Psoas muscle (tissue), 8 donors: ENCODE measurements around the gene DNAH6. TPM values are rescaled to one million over a fixed set of nuclear protein-coding genes. Genes with fewer than 3 reads are reported as not detected.
"Not testable (repeated sequence)": the region's sequence is repeated elsewhere in the genome, so short reads cannot be mapped to it uniquely, and the experiment has no call there.

ENCODE experiments used
- ATAC-seq, 4 donors: fragments of 200-7000 bp; cut with Tn5 transposase; one replicate each; pipeline ENCODE4 v1.9.1; 2020; ENCODE audit warnings: moderate library complexity in 3 of 4, mild to moderate bottlenecking in 2 of 4
- DNase-seq, 2 donors: peaks; one replicate each; pipeline ENCODE4 v3.0.0-alpha.2; 2020
- H3K27ac ChIP-seq: fragments of 200-600 bp; one replicate; pipeline ENCODE4 v1.8.0; 2022
- H3K27me3 ChIP-seq, 3 donors: fragments of 200-600 bp in 1 of 3; one replicate each; pipeline versions ENCODE4 v1.6.1 to v1.8.0; 2013 to 2022; ENCODE audit warnings: low read length in 2 of 3, mild to moderate bottlenecking in 2 of 3, moderate library complexity in 1 of 3; ENCODE audit not compliant: insufficient read depth in 3 of 3
- H3K36me3 ChIP-seq, 2 donors: fragments of 200-600 bp in 1 of 2; one replicate each; pipeline versions ENCODE4 v1.6.1 to v1.8.0; 2013 to 2022; ENCODE audit warnings: low read depth in 1 of 2, mild to moderate bottlenecking in 1 of 2, moderate library complexity in 1 of 2; ENCODE audit not compliant: insufficient read depth in 1 of 2
- H3K4me1 ChIP-seq: fragments of 200-600 bp; one replicate; pipeline ENCODE4 v1.8.0; 2022
- H3K4me3 ChIP-seq: fragments of 200-600 bp; one replicate; pipeline ENCODE4 v1.8.0; 2022; ENCODE audit warnings: mild to moderate bottlenecking
- H3K9me3 ChIP-seq: fragments of 200-600 bp; one replicate; pipeline ENCODE4 v1.8.0; 2022
- WGBS, 3 donors: extraction: QIAGEN DNeasy Blood & Tissue Kit; methylation state at CpG; one replicate each; pipeline versions ENCODE4 v1.1.6 to v1.1.7; 2013; 5-methylcytosine and 5-hydroxymethylcytosine counted together
- intact Hi-C, 2 donors: fragments of 100-400 bp; cut with DNase I; formaldehyde crosslinking; loops; one replicate each; pipeline versions ENCODE4 v1.11.0 to v1.14.2; 2022
- polyA plus RNA-seq, 3 donors: library from polyadenylated mRNA; stranded (reverse); fragments of 200-250 nt; gene quantifications; one replicate each; pipeline ENCODE4 v1.2.3, GENCODE V29; 2013
- total RNA-seq, 4 donors: library from RNA; stranded (reverse); fragmentation: NEBNext Ultra II Directional in 2 of 4; extraction: Animal tissue kit (Norgen Biotek cat#: 25700) in 2 of 4; gene quantifications; one replicate each; pipeline versions ENCODE4 v1.2.1 to v1.2.4, GENCODE V29; 2021 to 2023
- TF ChIP-seq, protein P1 (sequence below): fragments of 200-600 bp; IDR thresholded peaks from one replicate; pipeline ENCODE4 v1.8.0; 2022; ENCODE audit warnings: antibody characterized with exemption
- donor health status: healthy with polysubstance abuse.
- donor health status: DM: no; HTN: no; CAD: no; lungs with moderate emphysema.
- donor health status: Bipolar disorder and iron deficiency.
- donor health status: healthy.
- donor health status: DM: yes; HTN: yes; CAD: no.
- donor health status: DM: no; HTN: no; CAD: no.
- donor health status: DM: no; HTN: no; CAD: no.
- donor health status: DM: yes; HTN: yes; CAD: no.

Gene DNAH6
- total and polyA plus RNA-seq, 7 donors: 0.01 to 0.09 (median 0.07) TPM; not detected in 3

GRCh38 chr2:84546551-84546950 lies 30.3 kb downstream of the DNAH6 start:
- Histone ChIP-seq H3K36me3 (no peaks in the 10 kb centered on the region), H3K4me1 (no peaks in the 10 kb centered on the region), H3K9me3 (no peaks in the 10 kb centered on the region), H3K4me3 (no peak overlapping the region), H3K27me3 (no peaks in the 10 kb centered on the region), H3K27ac (no peak overlapping the region)
- WGBS, 3 donors: 79 to 87% (median 86%) methylated on average over 2 of the region's 2 CpGs
- TF ChIP-seq, protein P1, sequence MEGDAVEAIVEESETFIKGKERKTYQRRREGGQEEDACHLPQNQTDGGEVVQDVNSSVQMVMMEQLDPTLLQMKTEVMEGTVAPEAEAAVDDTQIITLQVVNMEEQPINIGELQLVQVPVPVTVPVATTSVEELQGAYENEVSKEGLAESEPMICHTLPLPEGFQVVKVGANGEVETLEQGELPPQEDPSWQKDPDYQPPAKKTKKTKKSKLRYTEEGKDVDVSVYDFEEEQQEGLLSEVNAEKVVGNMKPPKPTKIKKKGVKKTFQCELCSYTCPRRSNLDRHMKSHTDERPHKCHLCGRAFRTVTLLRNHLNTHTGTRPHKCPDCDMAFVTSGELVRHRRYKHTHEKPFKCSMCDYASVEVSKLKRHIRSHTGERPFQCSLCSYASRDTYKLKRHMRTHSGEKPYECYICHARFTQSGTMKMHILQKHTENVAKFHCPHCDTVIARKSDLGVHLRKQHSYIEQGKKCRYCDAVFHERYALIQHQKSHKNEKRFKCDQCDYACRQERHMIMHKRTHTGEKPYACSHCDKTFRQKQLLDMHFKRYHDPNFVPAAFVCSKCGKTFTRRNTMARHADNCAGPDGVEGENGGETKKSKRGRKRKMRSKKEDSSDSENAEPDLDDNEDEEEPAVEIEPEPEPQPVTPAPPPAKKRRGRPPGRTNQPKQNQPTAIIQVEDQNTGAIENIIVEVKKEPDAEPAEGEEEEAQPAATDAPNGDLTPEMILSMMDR: no peak
- ATAC-seq (no peak), DNase-seq (no peak)
- intact Hi-C loops: no loop called here

- ATAC-seq (no peak), DNase-seq (no peak)
- WGBS, 3 donors: 74 to 83% (median 77%) methylated on average over 1 of the region's 1 CpG
- H3K27me3 ChIP-seq: no peaks in the 10 kb centered on the region
- intact Hi-C loops: no loop called here
- no peak overlapping the region for H3K27ac ChIP-seq
- TF ChIP-seq, protein P1: no peak
- no peaks in the 10 kb centered on the region for H3K4me1 ChIP-seq
- no peaks in the 10 kb centered on the region for H3K36me3 ChIP-seq
- no peak overlapping the region for H3K4me3 ChIP-seq
- no peaks in the 10 kb centered on the region for H3K9me3 ChIP-seq
Measured at GRCh38 chr2:84548303-84548702, 32.0 kb downstream of the DNAH6 start.

GRCh38 chr2:84550916-84551315 lies 34.6 kb downstream of the DNAH6 start:
- intact Hi-C loops: no loop called here

DNA sequence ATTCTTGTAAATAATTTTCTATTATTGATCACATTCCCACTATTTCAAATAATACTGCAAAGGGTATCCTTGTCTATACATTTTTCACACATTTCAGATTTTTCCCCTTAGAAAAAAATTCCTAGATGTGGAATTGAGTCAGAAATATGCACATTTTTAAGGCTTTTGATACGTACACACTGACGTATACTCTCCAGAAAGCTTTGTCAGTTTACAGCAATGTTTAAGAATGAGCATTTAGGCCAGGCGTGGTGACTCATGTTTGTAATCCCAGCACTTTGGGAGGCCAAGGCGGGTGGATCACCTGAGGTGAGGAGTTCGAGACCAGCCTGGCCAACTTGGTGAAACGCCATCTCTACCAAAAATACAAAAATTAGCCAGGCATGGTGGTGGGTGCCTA lies 35.2 kb downstream of the DNAH6 start:
- H3K4me1 ChIP-seq, H3K36me3 ChIP-seq, H3K27ac ChIP-seq, ATAC-seq, H3K4me3 ChIP-seq, H3K27me3 ChIP-seq, H3K9me3 ChIP-seq, intact Hi-C loops, DNase-seq: not testable (repeated sequence)
- WGBS, 3 donors: 87 to 89% (median 89%) methylated on average over 6 of the region's 6 CpGs

More at GRCh38 chr2:84550916-84551315, 34.6 kb downstream of the DNAH6 start:
- DNase-seq (no peak), ATAC-seq (no peak)
- Histone ChIP-seq H3K9me3 (no peaks in the 10 kb centered on the region), H3K36me3 (no peaks in the 10 kb centered on the region), H3K27ac (no peak overlapping the region), H3K4me1 (no peaks in the 10 kb centered on the region), H3K27me3 (no peaks in the 10 kb centered on the region), H3K4me3 (no peak overlapping the region)
- 50 to 63% (median 51%) methylated on average over 1 of the region's 1 CpG for WGBS, 3 donors
- TF ChIP-seq, protein P1: no peak

DNA sequence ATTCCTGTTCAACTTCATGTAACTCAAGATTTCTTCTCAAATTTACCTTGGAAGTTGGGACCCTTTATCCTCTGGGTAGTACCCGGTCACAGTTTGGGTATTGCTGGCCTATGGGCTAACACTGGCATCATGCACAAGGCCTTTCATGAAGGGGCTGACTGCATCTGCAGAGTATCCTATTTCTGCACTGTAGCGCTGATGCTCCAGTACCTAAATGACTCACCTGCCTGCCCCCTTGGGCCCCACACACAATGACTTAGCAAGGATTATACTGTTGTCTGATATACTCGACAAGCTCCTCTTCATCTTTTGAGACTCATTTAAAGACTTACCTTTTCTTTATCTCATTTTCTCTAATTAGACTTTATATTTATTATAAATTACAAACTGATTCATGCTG lies 39.9 kb downstream of the DNAH6 start:
- ATAC-seq (no peak), DNase-seq (no peak)
- no peak overlapping the region for H3K4me3 ChIP-seq
- H3K27ac ChIP-seq: no peak overlapping the region
- peaks cover 19% of the 10 kb centered on the region for H3K9me3 ChIP-seq
- intact Hi-C loops: no loop called here
- no peaks in the 10 kb centered on the region for H3K36me3 ChIP-seq
- H3K4me1 ChIP-seq: no peaks in the 10 kb centered on the region
- TF ChIP-seq, protein P1: no peak
- H3K27me3 ChIP-seq: no peaks in the 10 kb centered on the region
- WGBS, 3 donors: 85 to 90% (median 87%) methylated on average over 3 of the region's 3 CpGs
